ENCODE data around the gene TH. TPM values are rescaled to one million over a fixed set of nuclear protein-coding genes. Genes with fewer than 3 reads are reported as not detected.

Gene TH
- total and polyA plus RNA-seq, 2 experiments from 2014 or later = 0.34 TPM; not detected in 1

- TF ChIP-seq, protein P1, sequence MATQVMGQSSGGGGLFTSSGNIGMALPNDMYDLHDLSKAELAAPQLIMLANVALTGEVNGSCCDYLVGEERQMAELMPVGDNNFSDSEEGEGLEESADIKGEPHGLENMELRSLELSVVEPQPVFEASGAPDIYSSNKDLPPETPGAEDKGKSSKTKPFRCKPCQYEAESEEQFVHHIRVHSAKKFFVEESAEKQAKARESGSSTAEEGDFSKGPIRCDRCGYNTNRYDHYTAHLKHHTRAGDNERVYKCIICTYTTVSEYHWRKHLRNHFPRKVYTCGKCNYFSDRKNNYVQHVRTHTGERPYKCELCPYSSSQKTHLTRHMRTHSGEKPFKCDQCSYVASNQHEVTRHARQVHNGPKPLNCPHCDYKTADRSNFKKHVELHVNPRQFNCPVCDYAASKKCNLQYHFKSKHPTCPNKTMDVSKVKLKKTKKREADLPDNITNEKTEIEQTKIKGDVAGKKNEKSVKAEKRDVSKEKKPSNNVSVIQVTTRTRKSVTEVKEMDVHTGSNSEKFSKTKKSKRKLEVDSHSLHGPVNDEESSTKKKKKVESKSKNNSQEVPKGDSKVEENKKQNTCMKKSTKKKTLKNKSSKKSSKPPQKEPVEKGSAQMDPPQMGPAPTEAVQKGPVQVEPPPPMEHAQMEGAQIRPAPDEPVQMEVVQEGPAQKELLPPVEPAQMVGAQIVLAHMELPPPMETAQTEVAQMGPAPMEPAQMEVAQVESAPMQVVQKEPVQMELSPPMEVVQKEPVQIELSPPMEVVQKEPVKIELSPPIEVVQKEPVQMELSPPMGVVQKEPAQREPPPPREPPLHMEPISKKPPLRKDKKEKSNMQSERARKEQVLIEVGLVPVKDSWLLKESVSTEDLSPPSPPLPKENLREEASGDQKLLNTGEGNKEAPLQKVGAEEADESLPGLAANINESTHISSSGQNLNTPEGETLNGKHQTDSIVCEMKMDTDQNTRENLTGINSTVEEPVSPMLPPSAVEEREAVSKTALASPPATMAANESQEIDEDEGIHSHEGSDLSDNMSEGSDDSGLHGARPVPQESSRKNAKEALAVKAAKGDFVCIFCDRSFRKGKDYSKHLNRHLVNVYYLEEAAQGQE (IDR thresholded peaks at IDR 0.05; ENCODE audit: unreplicated experiment) = no peak
- TF ChIP-seq, protein P2, sequence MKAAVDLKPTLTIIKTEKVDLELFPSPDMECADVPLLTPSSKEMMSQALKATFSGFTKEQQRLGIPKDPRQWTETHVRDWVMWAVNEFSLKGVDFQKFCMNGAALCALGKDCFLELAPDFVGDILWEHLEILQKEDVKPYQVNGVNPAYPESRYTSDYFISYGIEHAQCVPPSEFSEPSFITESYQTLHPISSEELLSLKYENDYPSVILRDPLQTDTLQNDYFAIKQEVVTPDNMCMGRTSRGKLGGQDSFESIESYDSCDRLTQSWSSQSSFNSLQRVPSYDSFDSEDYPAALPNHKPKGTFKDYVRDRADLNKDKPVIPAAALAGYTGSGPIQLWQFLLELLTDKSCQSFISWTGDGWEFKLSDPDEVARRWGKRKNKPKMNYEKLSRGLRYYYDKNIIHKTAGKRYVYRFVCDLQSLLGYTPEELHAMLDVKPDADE (IDR thresholded peaks at IDR 0.05) = no peak
Measured at GRCh38 chr11:2130881-2131352, 40.7 kb downstream of the TH start (continued).

GRCh38 chr11:2129699-2130366 lies 41.8 kb downstream of the TH start:
- H3K36me3 Mint-ChIP-seq (ENCODE audit: low read depth) = no peaks in the 10 kb centered on the region
- Histone ChIP-seq H3K79me2 (replicated peaks; ENCODE audit: insufficient read depth) (no peaks in the 10 kb centered on the region), H2AFZ (no peak overlapping the region), H3F3A (replicated peaks; ENCODE audit: low read depth) (no peaks in the 10 kb centered on the region), H3K4me3 (no peak overlapping the region), H3K27ac (ENCODE audit: low read depth) (no peak overlapping the region), H3K27me3 (ENCODE audit: insufficient read depth) (no peaks in the 10 kb centered on the region), H4K20me1 (replicated peaks; ENCODE audit: insufficient read depth) (no peaks in the 10 kb centered on the region), H3K36me3 (ENCODE audit: insufficient read depth) (no peaks in the 10 kb centered on the region), H3K9me2 (ENCODE audit: insufficient read depth) (no peaks in the 10 kb centered on the region), H3K4me2 (no peak overlapping the region), H3K4me1 (ENCODE audit: insufficient read depth) (no peaks in the 10 kb centered on the region)
- no peaks in the 10 kb centered on the region for H3K9me3 Mint-ChIP-seq
- ATAC-seq = no peak
- no peak overlapping the region for H3K4me3 Mint-ChIP-seq
- peaks cover 26% of the 10 kb centered on the region for H3K27me3 Mint-ChIP-seq (ENCODE audit: insufficient read depth, low read depth, poor library complexity)
- no peak for DNase-seq (ENCODE audit: low spot score)
- no peak overlapping the region for H3K27ac Mint-ChIP-seq
- no peaks in the 10 kb centered on the region; the same call in 2 of the 3 replicates for H3K4me1 Mint-ChIP-seq
- no peak for TF ChIP-seq ZNF114 (CRISPR knock-in tag; IDR thresholded peaks at IDR 0.05)
- TF ChIP-seq EZH2 (IDR thresholded peaks at IDR 0.05; ENCODE audit: low read depth, unreplicated experiment) = no peak
- TF ChIP-seq CREB1 (CRISPR knock-in tag; IDR thresholded peaks at IDR 0.05; ENCODE audit: low read depth) = no peak
- TF ChIP-seq, protein P1 (IDR thresholded peaks at IDR 0.05; ENCODE audit: unreplicated experiment) = no peak
- no peak for TF ChIP-seq STAT1 (IDR thresholded peaks at IDR 0.05; ENCODE audit: unreplicated experiment)
- TF ChIP-seq NANOG (IDR thresholded peaks at IDR 0.05; ENCODE audit: borderline replicate concordance) = no peak
- TF ChIP-seq ZNF331 (CRISPR knock-in tag; IDR thresholded peaks at IDR 0.05; ENCODE audit: low read depth) = no peak
- TF ChIP-seq, protein P3, sequence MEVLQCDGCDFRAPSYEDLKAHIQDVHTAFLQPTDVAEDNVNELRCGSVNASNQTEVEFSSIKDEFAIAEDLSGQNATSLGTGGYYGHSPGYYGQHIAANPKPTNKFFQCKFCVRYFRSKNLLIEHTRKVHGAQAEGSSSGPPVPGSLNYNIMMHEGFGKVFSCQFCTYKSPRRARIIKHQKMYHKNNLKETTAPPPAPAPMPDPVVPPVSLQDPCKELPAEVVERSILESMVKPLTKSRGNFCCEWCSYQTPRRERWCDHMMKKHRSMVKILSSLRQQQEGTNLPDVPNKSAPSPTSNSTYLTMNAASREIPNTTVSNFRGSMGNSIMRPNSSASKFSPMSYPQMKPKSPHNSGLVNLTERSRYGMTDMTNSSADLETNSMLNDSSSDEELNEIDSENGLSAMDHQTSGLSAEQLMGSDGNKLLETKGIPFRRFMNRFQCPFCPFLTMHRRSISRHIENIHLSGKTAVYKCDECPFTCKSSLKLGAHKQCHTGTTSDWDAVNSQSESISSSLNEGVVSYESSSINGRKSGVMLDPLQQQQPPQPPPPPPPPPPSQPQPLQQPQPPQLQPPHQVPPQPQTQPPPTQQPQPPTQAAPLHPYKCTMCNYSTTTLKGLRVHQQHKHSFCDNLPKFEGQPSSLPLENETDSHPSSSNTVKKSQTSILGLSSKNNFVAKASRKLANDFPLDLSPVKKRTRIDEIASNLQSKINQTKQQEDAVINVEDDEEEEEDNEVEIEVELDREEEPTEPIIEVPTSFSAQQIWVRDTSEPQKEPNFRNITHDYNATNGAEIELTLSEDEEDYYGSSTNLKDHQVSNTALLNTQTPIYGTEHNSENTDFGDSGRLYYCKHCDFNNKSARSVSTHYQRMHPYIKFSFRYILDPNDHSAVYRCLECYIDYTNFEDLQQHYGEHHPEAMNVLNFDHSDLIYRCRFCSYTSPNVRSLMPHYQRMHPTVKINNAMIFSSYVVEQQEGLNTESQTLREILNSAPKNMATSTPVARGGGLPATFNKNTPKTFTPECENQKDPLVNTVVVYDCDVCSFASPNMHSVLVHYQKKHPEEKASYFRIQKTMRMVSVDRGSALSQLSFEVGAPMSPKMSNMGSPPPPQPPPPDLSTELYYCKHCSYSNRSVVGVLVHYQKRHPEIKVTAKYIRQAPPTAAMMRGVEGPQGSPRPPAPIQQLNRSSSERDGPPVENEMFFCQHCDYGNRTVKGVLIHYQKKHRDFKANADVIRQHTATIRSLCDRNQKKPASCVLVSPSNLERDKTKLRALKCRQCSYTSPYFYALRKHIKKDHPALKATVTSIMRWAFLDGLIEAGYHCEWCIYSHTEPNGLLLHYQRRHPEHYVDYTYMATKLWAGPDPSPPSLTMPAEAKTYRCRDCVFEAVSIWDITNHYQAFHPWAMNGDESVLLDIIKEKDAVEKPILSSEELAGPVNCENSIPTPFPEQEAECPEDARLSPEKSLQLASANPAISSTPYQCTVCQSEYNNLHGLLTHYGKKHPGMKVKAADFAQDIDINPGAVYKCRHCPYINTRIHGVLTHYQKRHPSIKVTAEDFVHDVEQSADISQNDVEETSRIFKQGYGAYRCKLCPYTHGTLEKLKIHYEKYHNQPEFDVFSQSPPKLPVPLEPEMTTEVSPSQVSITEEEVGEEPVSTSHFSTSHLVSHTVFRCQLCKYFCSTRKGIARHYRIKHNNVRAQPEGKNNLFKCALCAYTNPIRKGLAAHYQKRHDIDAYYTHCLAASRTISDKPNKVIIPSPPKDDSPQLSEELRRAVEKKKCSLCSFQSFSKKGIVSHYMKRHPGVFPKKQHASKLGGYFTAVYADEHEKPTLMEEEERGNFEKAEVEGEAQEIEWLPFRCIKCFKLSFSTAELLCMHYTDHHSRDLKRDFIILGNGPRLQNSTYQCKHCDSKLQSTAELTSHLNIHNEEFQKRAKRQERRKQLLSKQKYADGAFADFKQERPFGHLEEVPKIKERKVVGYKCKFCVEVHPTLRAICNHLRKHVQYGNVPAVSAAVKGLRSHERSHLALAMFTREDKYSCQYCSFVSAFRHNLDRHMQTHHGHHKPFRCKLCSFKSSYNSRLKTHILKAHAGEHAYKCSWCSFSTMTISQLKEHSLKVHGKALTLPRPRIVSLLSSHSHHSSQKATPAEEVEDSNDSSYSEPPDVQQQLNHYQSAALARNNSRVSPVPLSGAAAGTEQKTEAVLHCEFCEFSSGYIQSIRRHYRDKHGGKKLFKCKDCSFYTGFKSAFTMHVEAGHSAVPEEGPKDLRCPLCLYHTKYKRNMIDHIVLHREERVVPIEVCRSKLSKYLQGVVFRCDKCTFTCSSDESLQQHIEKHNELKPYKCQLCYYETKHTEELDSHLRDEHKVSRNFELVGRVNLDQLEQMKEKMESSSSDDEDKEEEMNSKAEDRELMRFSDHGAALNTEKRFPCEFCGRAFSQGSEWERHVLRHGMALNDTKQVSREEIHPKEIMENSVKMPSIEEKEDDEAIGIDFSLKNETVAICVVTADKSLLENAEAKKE (CRISPR knock-in tag; IDR thresholded peaks at IDR 0.05) = no peak
- TF ChIP-seq EZH2phosphoT487 (IDR thresholded peaks at IDR 0.05; ENCODE audit: unreplicated experiment) = no peak

Measured in GM23338 (cell line).